Measurements from ENCODE around the gene SLC16A12.
A peak's percentile ranks its signal among the peaks of the same experiment; 100 is the strongest.
"Not testable (repeated sequence)": the region's sequence is repeated elsewhere in the genome, so short reads cannot be mapped to it uniquely, and the experiment has no call there.

SLC16A12 gene

GRCh38 chr10:89406178-89406577 is 129.2 kb downstream of the SLC16A12 start:
- intact Hi-C loops (cut with DNase I); DNase-seq: not testable (repeated sequence)

DNA sequence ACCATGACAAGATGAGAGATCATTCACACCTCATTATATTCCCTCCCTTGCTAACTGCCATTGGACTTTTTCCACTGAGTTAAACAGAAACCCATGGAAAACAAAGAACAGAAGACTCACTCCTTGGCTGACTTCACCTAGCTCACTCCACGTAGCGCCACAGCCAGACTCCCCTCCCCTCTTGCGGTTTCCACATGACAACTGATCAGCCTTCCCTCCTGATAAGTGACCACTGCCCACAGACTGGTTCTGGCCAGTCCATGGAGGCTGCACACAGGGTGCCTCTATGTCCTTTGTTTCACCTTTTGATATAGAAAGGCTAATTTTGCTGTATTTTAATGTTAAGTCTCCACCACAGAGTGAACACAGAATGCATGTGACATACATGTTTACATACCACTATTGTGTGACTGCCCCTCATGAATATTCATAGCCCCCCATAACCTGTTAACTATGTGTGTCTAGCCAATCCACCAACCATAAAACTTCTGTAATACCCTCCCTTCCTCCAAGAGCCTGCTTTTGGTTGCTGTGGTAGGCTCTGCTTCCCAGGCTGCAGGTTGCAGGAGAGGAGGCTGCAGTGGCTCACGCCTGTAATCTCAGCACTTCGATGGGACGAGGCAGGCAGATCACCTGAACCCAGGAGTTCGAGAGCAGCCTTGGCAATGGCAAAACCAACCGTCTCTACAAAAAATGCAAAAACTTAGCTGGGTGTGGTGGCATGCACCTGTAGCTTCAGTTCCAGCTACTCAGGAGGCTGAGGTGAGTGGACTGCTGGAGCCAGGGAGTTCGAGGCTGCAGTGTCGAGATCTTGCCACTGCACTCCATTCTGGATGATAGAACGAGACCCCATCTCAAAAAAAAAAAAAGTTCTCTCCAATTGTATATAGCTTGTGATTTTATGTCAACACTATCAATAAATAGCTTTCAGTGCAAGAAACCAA is 131.0 kb downstream of the SLC16A12 start:
- intact Hi-C loops (cut with DNase I): no loop called here
- DNase-seq: no peak

GRCh38 chr10:89403043-89403442 is 132.4 kb downstream of the SLC16A12 start:
- no peak for DNase-seq
- intact Hi-C loops (cut with DNase I): no loop called here

- intact Hi-C loops (cut with DNase I): no loop called here
- no peak for DNase-seq
Observed at GRCh38 chr10:89399956-89400355, 135.4 kb downstream of the SLC16A12 start.

DNA sequence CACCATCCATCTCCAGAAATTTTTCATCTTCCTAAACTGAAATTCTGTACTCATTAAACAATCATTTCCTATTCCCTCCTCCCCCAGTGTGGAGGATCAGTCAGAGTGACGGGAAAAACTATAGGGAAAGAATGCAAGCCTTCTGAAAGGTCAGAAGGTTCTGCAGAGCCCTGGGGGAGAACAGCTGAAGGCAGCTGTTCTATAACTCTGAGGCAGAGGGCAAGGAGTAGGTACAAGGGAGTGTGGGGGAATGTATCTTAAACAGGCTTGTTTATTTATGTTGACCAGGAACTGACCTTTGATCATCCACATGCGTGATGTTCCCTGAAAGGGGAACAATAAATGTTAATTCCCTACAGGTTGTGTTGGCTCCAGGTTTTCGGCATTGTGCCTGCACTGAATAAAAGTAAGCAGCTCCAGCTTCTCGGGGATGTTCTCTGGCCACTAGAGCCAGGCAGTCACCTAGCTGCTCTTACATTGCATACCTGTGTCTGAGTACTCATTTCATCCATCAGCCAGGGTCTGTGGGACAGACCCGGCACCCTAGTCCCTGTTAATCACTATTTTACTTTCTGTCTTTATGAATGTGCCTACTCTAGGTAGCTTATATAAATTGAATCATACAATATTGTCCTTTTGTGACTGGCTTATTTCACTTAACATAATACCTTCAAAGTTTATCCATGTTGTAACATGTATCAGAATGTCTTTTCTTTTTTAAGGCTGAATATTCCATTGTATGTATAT is 137.2 kb downstream of the SLC16A12 start:
- DNase-seq: no peak
- intact Hi-C loops (cut with DNase I): no loop called here

DNA sequence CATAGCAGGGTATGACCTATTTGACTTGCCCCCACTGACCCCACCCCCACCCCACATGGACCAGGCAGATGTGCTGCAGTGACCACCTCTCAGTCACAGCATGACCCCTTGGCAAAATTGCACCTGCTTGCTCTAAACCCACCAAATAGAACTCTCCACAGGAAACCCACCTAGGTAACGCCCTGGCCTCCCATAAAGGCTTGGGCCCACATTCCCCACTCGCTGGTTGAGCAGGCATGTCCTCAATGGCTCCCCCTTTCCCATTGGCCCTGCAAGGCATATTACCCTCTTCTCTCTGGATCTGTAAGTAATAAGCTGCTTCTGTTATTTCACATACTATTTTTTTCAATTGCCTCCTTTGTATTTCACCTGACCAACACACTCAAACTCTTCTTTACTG is 140.3 kb downstream of the SLC16A12 start:
- intact Hi-C loops (cut with DNase I): no loop called here
- DNase-seq: peak in 1 of 42 donors; percentile 37

- intact Hi-C loops (cut with DNase I): loop anchor here (2.0 to 5.0 kb wide), 2 partner anchors 21 to 177 kb away; partner anchors contain the start of gene IFIT5
- DNase-seq: no peak
Observed at GRCh38 chr10:89393898-89394297, 141.5 kb downstream of the SLC16A12 start.

- peak in 7 of 42 donors; percentile 15 to 48 (median 35) for DNase-seq
- intact Hi-C loops (cut with DNase I): loop anchor here (2.0 to 5.0 kb wide), 2 partner anchors 22 to 176 kb away; partner anchors contain the start of gene IFIT5
Observed at GRCh38 chr10:89392974-89393373, 142.4 kb downstream of the SLC16A12 start.

DNA sequence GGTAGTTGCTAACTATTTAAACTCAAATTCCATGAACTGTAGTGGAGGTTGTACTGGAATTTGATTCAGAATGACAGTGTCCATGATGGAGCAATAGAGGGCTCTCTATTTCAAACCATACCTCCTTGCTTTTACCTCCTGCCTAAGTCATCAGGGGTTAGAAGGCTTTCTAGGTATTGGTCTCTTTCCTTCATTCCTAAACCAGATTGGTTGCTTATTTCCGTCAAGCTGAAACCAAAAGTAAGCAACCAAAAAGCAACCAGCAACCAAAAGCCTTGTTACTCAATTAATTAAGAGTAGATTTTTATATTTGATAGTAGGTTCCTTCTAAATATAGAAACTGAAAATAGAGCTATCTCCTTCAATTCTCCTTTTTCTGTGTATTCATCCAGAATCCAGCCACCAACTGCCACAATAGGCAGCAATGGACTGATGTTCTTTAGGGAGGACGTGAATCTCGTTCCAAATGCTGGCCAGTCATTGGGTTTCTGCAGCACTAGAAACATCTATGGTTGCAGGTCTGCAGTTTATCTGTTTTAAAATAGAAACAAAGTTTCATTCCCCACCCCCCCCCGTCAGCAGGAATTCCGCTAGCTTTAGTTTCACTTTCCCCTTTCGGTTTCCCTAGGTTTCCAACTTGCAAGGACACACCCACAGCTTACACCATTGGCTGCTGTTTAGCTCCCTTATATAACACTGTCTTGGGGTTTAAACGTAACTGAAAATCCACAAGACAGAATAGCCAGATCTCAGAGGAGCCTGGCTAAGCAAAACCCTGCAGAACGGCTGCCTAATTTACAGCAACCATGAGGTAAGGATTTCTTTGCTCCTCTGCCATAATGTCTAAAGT is 143.3 kb downstream of the SLC16A12 start, which contains the start of gene IFIT1:
Gene IFIT1 (plus strand): TSS at position 717 of the 850 bp plus-strand sequence. CDS start 90 bp downstream, at position 807.
- intact Hi-C loops (cut with DNase I): loop anchor here (2.0 to 5.0 kb wide), 2 partner anchors 23 to 175 kb away; partner anchors contain the start of gene IFIT5
- DNase-seq: peak in 29 of 42 donors; percentile 14 to 88 (median 65)

GRCh38 chr10:89391226-89391576 is 144.2 kb downstream of the SLC16A12 start:
- not testable (repeated sequence) for DNase-seq
- intact Hi-C loops (cut with DNase I): loop anchor here (5.0 kb wide), 1 partner anchor 174 kb away; no protein-coding TSS in a partner anchor

DNA sequence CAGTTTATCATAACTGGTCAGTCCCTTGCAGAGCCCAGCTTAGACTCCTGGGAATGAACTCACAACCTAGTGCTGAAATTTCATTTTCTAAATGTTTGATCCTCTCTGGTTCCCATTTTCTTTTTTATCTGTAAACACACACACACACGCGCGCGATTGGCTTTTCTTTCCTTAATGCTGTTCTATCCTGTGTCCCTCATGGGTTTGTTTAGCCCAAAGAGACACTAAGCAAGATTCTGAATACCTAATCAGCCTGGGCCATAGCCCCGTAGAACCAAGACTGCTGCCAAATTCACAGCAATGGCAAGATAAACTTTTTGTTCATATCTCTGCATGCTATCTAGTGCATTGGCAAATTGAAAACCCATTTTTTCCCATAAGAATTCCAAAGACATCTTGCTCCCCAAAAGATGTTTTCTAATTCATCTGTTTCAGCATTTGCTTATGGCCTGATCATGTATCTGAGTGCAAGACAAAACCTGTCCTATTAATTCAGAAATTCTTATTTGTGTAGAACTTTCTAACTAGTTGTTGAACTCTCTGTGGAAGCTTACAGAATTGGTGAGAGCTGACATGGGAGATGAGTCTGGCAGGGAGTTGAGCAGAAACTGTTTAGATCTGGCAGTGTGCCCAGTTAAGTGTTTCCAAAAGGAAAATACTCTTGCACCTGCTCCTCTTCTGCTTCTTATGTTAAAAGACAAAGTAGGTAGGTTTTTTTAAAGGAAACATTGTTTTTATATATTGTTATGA is 144.7 kb downstream of the SLC16A12 start:
- intact Hi-C loops (cut with DNase I): loop anchor here (5.0 kb wide), 1 partner anchor 173 kb away; no protein-coding TSS in a partner anchor
- peak in 1 of 42 donors; percentile 46 for DNase-seq

DNA sequence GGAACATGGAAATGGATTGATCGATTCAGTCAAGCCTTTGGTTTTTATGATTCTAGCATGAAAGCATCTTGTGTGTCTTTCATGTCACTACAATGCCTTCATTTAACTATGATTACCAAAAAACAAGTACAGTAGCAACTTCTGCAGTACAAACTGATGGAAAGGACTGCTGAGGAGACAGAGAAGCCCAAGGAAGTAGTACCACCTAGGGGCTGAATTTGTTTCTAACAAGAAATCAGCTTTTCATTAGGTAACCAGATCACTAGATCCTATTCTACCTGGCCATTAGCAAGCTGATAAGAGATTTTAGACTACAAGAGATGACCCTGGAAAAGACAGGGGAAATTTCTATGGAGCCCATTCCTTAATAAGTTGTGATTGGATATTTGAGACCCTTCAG is 146.1 kb downstream of the SLC16A12 start:
- DNase-seq: peak in 5 of 42 donors; percentile 33 to 72 (median 51)
- intact Hi-C loops (cut with DNase I): no loop called here

DNA sequence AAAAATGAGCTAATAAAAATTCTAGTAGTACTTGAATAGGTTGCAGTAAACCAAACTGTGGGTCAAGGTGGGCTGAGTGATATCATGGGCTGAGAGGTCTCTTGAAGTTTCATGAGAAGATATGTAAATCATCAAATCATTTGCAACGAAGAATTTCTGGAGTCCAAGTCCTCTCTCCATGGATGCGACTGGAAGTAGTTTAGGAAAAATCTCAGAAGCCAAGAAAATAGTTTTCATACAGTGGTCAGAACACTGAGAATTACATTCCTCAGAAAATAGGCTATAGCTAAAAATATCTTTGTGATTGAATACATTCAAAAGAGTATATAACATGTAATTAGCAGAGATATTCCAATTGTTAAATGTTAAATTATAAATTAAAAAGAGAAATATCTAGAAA is 146.6 kb downstream of the SLC16A12 start:
- intact Hi-C loops (cut with DNase I): no loop called here
- DNase-seq: no peak

DNA sequence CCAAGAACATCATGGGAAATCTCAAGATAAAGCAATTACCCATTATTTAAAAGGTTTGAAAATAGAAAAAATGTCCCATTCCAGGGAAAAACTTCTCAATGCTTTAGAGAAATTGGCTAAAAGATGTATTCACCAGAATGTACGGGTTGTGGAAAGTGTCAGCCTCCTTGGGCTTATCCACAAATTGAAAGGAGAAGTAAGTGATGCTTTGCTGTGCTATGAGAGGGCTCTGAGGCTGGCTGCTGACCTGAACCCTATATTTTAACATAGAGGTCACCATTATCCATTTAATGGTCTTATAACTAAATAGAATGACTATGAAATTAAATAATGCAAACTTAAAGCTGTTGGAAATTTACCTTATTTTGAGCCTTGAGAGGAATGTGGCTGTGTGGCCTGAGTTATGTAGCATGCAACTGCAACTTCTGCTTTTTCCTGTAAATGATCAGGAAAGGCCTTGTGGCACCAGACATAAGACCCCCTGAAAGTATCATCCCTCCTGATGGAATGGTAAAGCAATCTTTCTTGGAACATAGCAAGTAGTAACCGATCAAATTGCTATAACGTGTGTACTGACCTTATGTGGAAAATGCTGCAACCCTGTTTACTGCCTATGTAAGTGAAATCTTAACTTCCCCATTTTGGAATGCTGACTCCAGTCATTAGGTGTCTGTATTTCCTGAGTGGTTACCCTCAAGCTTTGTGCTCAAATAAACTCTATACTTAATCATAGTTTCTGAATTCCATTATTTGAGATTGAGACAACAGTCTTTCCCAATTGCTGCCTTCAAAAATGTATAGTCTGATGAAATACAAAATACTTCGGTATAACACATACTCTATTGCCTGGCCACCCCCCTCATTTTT is 150.7 kb downstream of the SLC16A12 start:
- no peak for DNase-seq
- intact Hi-C loops (cut with DNase I): no loop called here

GRCh38 chr10:89382757-89383156 is 152.6 kb downstream of the SLC16A12 start:
- no peak for DNase-seq

More at GRCh38 chr10:89382757-89383156, 152.6 kb downstream of the SLC16A12 start:
- intact Hi-C loops (cut with DNase I): no loop called here
